COR-L47 (cell line): ENCODE measurements around the gene ANAPC16.
"Not testable (repeated sequence)": the region's sequence is repeated elsewhere in the genome, so short reads cannot be mapped to it uniquely, and the experiment has no call there.

ENCODE experiments used
- DNase-seq: peaks from one replicate; lab custom pipeline; 2025; lab: John Stamatoyannopoulos, UW

The ANAPC16 gene

GRCh38 chr10:72263613-72264241 lies 47.9 kb downstream of the ANAPC16 start:
- DNase-seq, result peak; percentile 88

GRCh38 chr10:72264536-72264935 lies 48.7 kb downstream of the ANAPC16 start:
- DNase-seq, result no peak

- DNase-seq, result no peak
Observed at GRCh38 chr10:72265508-72265907, 49.7 kb downstream of the ANAPC16 start.

- DNase-seq, result no peak
Observed at GRCh38 chr10:72265990-72266865, 50.4 kb downstream of the ANAPC16 start.

- no peak for DNase-seq
Observed at GRCh38 chr10:72267381-72267780, 51.6 kb downstream of the ANAPC16 start.

GRCh38 chr10:72267819-72268399 lies 52.1 kb downstream of the ANAPC16 start:
- no peak for DNase-seq

GRCh38 chr10:72268475-72269200 lies 52.8 kb downstream of the ANAPC16 start:
- DNase-seq, result not testable (repeated sequence)

- no peak for DNase-seq
Observed at GRCh38 chr10:72270607-72271281, 54.9 kb downstream of the ANAPC16 start.

- DNase-seq, result peak; percentile 65
Observed at GRCh38 chr10:72272689-72273409, 57.0 kb downstream of the ANAPC16 start.

- DNase-seq, result peak; percentile 92
Observed at GRCh38 chr10:72273410-72274212, 57.8 kb downstream of the ANAPC16 start, which contains the start of gene DDIT4. Gene DDIT4, plus strand, starts transcription at chr10:72273924. Its CDS starts 293 bp downstream, at chr10:72274217.

GRCh38 chr10:72274213-72274729 lies 58.5 kb downstream of the ANAPC16 start:
- DNase-seq, result no peak

GRCh38 chr10:72274730-72275350 lies 59.0 kb downstream of the ANAPC16 start:
- peak; percentile 11 for DNase-seq

GRCh38 chr10:72275351-72276012 lies 59.7 kb downstream of the ANAPC16 start:
- DNase-seq, result no peak

- DNase-seq, result peak; percentile 14
Observed at GRCh38 chr10:72276013-72276387, 60.2 kb downstream of the ANAPC16 start.

- DNase-seq, result no peak
Observed at GRCh38 chr10:72276421-72277339, 60.9 kb downstream of the ANAPC16 start.

GRCh38 chr10:72277340-72277995 lies 61.7 kb downstream of the ANAPC16 start:
- DNase-seq, result no peak

- DNase-seq, result no peak
Observed at GRCh38 chr10:72277996-72278667, 62.3 kb downstream of the ANAPC16 start.
